Measurements from ENCODE around the gene ARMCX5. TPM values are rescaled to one million over a fixed set of nuclear protein-coding genes. Genes with fewer than 3 reads are reported as not detected.

Gene ARMCX5
- total RNA-seq, result 33.7 TPM

DNA sequence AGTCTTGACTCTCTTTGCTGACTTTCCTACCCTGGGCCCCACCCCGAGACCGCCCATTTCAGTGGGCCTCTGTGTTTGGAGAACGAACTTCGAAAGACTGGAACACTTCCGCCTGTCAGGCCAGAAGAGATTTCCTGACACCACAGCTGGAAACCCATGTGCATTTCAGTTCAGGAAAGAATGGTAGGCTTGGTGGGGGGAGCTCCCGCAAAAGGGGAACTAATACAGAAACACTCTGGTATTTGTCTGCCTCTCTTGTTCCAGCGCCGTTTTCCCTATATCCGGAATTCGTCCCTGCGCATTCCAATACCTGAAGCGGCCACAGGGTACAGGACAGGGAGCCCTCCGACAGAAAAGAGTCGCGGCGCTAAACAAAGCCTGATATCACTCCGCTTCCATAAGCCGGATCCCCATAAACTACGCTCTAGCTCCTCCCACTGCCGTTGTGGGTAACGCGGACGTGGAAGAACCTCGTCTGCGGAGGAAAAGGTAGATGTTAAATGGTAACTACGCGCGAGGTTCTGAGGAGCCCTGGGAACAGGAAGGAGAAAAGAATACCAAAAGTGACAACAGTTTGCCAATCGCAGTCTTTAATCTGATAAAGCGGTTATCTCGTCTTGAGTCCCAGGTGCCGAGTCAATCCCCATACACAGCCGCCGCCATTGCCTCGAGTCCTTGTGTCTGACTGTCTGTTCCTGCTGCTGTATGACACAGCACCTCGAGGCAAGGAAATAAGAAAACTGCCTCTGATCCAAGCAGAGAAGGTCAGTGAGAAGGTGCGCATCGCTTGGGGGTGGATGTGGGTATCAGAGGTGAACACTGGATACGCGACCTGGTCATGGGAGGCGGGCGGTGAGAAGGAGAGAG is at the start of gene ARMCX5:
Gene ARMCX5 (plus strand): TSS at position 432 of the 867 bp plus-strand sequence. CDS start 2,627 bp downstream, outside the sequence.

DNA sequence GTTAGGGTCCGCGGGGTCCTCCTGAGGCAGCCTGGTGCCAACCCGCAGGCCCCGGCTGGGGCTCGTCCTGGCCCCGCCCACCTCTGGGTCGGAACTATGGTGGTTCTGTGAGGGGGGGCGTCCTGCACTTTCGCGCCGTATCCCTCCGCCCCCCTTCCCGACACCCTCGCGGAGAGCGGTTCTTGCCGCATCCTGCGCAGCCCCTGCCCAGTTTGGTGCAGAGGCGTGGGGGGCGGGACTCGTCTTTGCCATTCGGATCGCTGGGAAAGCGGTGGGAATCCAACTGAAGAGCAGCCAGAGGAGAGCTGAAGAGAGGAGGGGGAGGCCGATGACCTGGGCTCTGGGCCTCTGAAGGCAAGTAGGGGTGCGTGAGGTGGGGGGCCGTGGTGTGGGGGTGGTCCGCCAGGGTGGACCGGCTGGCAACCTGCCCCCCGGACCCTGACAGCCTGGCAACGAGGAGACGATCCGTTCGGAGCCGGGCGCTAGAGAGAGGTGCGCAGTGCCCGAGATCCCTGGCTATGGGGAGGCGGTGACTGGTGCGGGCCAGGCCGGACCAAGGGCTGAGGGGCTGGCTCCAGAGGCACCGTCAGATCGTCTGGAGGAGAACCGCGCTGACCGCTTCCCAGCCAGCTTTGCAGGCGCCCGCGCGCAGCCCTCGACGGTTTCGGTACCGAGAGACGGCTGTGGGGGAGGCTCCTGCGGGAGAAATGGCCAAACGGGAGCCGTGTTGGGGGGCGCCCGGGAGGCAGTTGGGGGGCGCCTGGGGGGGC is 52.1 kb downstream of the ARMCX5 start, which contains the start of gene GPRASP1:
Gene GPRASP1 (plus strand): TSS at position 242 of the 770 bp plus-strand sequence. CDS start 2,431 bp downstream, outside the sequence.

Other genes with a start within 250 kb of the ARMCX5 start
- 0.44 TPM for gene NXF2B, start 159.5 kb upstream of the ARMCX5 start, total RNA-seq
- 6.8 TPM for gene TCP11X2, start 127.7 kb upstream of the ARMCX5 start, total RNA-seq
- gene TMSB15A, start 82.8 kb upstream of the ARMCX5 start, total RNA-seq, result 24.7 TPM
- gene GPRASP1, start 52.0 kb downstream of the ARMCX5 start, total RNA-seq, result 33.8 TPM
- 78.6 TPM for gene GPRASP2, start 112.9 kb downstream of the ARMCX5 start, total RNA-seq
- 24.7 TPM for gene GPRASP3, start 121.2 kb downstream of the ARMCX5 start, total RNA-seq

Measured in camera-type eye (tissue), 1 donor.